Progenitor cell of endocrine pancreas (in vitro differentiated cells): Measurements from ENCODE around the gene TNFRSF1B. TPM values are rescaled to one million over a fixed set of nuclear protein-coding genes. Genes with fewer than 3 reads are reported as not detected.

Experiments
- DNase-seq: peaks from one replicate; pipeline ENCODE4 v3.0.0; 2021; ENCODE audit warnings: low spot score; ENCODE audit not compliant: unreplicated experiment
- H3K27ac Mint-ChIP-seq: 2 replicates; pipeline ENCODE4 v1.8.0; 2021; ENCODE audit warnings: mild to moderate bottlenecking, moderate library complexity, mixed read lengths
- H3K27me3 Mint-ChIP-seq: 2 replicates; pipeline ENCODE4 v1.8.0; 2021; ENCODE audit warnings: mixed read lengths
- H3K36me3 Mint-ChIP-seq: 2 replicates; pipeline ENCODE4 v1.8.0; 2022; ENCODE audit warnings: mixed read lengths; ENCODE audit not compliant: insufficient read depth
- H3K4me1 Mint-ChIP-seq: 2 replicates; pipeline ENCODE4 v1.8.0; 2021; ENCODE audit warnings: low read depth, mixed read lengths
- H3K4me3 Mint-ChIP-seq: 2 replicates; pipeline ENCODE4 v1.8.0; 2021; ENCODE audit warnings: low read depth, mild to moderate bottlenecking, moderate library complexity, mixed read lengths
- H3K9me3 Mint-ChIP-seq: 2 replicates; pipeline ENCODE4 v1.8.0; 2021; ENCODE audit warnings: low read depth, mixed read lengths
- CTCF ChIP-seq: fragments of 200-600 bp; sonication (generic); IDR thresholded peaks from one replicate; pipeline ENCODE4 v1.5.0; 2021; ENCODE audit warnings: antibody characterized with exemption, mild to moderate bottlenecking; ENCODE audit not compliant: unreplicated experiment
- total RNA-seq: library from RNA; stranded (reverse); gene quantifications from 2 replicates; pipeline ENCODE4 v1.2.1, GENCODE V29; 2021

TNFRSF1B gene
- total RNA-seq, 1 donor from 2014 or later: not detected

- Mint-ChIP-seq H3K36me3 (no peaks in the 10 kb centered on the region), H3K27me3 (peaks cover 19% of the 10 kb centered on the region), H3K4me3 (no peak overlapping the region), H3K4me1 (peaks cover 4% of the 10 kb centered on the region), H3K9me3 (no peaks in the 10 kb centered on the region), H3K27ac (no peak overlapping the region)
- DNase-seq: no peak
- no peak for TF ChIP-seq CTCF
Measured at GRCh38 chr1:12178511-12178910, 11.7 kb downstream of the TNFRSF1B start.

GRCh38 chr1:12179111-12179519, 12.3 kb downstream of the TNFRSF1B start:
- Mint-ChIP-seq H3K4me1 (peaks cover 9% of the 10 kb centered on the region), H3K27ac (no peak overlapping the region), H3K9me3 (no peaks in the 10 kb centered on the region), H3K36me3 (no peaks in the 10 kb centered on the region), H3K27me3 (peaks cover 18% of the 10 kb centered on the region), H3K4me3 (no peak overlapping the region)
- TF ChIP-seq CTCF: no peak
- no peak for DNase-seq

GRCh38 chr1:12179676-12180075, 12.9 kb downstream of the TNFRSF1B start:
- DNase-seq: no peak
- Mint-ChIP-seq H3K27me3 (peaks cover 15% of the 10 kb centered on the region), H3K4me1 (peaks cover 11% of the 10 kb centered on the region), H3K9me3 (no peaks in the 10 kb centered on the region), H3K4me3 (no peak overlapping the region), H3K27ac (no peak overlapping the region), H3K36me3 (no peaks in the 10 kb centered on the region)
- no peak for TF ChIP-seq CTCF

- H3K4me3 Mint-ChIP-seq: no peak overlapping the region
- peak overlapping the region; percentile 84 for H3K27ac Mint-ChIP-seq
- no peaks in the 10 kb centered on the region for H3K9me3 Mint-ChIP-seq
Measured at GRCh38 chr1:12180315-12180714, 13.5 kb downstream of the TNFRSF1B start.

GRCh38 chr1:12180903-12181302, 14.1 kb downstream of the TNFRSF1B start:
- H3K9me3 Mint-ChIP-seq: no peaks in the 10 kb centered on the region
- DNase-seq: no peak
- no peak overlapping the region for H3K27ac Mint-ChIP-seq
- peaks cover 9% of the 10 kb centered on the region for H3K4me1 Mint-ChIP-seq
- H3K27me3 Mint-ChIP-seq: peaks cover 15% of the 10 kb centered on the region
- no peaks in the 10 kb centered on the region for H3K36me3 Mint-ChIP-seq
- no peak for TF ChIP-seq CTCF
- no peak overlapping the region for H3K4me3 Mint-ChIP-seq

More at GRCh38 chr1:12180315-12180714, 13.5 kb downstream of the TNFRSF1B start:
- H3K27me3 Mint-ChIP-seq: peaks cover 15% of the 10 kb centered on the region
- DNase-seq: no peak
- H3K4me1 Mint-ChIP-seq: peaks cover 9% of the 10 kb centered on the region
- no peak for TF ChIP-seq CTCF
- H3K36me3 Mint-ChIP-seq: no peaks in the 10 kb centered on the region
